M059J (cell line): ENCODE data around the gene RAE1. TPM values are rescaled to one million over a fixed set of nuclear protein-coding genes. Genes with fewer than 3 reads are reported as not detected.
"Not testable (repeated sequence)": the region's sequence is repeated elsewhere in the genome, so short reads cannot be mapped to it uniquely, and the experiment has no call there.

Source experiments
- DNase-seq: peaks from one replicate; pipeline ENCODE4 v3.0.0-alpha.2; 2012; ENCODE audit warnings: low read depth
- total RNA-seq: library from RNA; depleted of rRNA; stranded (reverse); fragments of >200 nt; shearing (Covaris generic); gene quantifications from 2 replicates; pipeline ENCODE4 v1.2.3, GENCODE V29; 2014

RAE1 gene
- total RNA-seq, 1 experiment from 2014 or later: 94.2 TPM

DNA sequence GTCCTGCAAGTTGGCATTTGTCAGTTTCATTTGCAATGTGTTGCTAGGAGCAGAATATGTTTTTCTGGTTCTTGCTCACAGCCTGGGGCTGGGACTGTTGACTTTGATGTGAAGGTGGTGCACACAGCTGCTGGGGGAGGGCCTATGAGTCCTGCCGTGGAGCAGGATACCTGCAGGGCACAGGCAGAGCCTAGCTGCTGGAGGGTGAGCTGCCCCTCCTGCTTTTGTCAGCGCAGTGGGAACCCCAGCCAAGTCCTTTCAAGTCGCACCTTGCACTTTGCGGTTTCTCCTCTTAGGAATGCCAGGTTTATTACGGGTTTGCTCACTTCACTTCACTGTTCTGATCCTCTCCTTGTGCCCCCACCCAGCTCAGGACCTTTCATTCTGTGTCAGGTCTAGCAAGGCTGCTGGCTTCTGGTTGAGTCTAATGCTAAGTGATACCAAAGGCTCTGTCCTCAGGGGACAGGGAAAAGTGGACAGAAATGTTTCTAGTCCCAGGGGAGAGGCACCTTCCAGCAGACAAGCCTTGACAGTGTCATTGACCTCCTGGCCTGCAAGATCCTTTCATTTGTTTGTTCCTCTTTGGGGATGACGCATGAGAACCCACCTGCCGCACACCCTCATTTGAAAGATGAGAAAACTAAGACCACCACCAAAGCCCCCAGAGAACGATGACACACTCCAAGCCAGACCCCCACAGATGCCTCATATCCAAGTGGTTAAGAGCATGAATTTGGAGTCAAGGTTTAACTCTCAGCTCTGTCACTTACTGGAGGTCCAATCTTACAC, 24.2 kb upstream of the RAE1 start:
- DNase-seq: peak; percentile 9

DNA sequence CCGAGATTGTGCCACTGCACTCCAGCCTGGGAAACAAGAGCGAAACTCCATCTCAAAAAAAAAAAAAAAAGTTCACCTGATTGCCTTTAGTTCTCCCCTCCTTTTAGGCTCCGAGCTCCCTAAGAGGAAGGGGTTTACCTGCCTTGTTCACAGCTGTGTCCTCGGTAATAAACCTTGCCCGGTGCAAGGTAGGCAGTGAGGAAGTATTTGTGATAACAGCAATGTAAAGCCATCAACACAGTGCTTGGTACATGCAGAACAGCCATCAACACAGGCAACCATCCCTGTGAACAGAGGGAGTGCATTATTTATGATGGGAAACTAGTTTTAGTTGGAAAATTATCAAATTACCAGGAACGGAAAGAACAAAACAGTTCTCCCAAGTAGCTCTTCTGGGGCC, 23.2 kb upstream of the RAE1 start:
- DNase-seq: no peak

DNA sequence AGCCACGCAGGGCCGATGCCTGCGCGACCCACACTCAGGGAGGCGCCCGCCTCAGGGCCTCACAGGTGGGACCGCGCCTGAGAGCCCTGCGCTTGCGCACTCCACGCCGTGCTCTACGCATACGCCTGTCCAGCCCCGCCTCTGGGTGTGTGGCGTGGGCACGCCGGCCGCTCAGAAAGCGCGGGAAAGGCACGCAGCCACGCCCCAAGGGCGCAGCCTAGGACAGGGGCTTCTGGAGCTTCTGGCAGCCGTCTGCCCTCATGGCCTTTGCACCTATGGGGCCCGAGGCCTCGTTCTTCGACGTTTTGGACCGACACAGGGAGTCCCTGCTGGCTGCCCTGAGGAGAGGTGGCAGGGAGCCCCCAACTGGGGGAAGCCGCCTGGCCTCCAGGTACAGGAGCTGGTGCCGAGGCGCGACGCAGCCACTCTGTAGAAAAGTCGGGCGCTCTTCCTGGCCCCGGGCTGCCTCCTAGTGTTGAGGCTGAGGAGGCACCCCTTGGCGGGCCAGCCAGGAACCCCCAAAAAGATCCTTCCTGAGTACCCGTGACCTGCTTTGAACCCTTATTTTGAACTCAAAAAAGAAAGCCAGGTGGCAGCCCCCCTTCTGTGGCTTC, 21.3 kb upstream of the RAE1 start, which contains the start of gene SPO11:
Gene SPO11, plus strand, starts transcription at position 196 of the 614 bp plus-strand sequence. Its CDS starts 65 bp downstream, at position 261.
- DNase-seq: no peak

DNA sequence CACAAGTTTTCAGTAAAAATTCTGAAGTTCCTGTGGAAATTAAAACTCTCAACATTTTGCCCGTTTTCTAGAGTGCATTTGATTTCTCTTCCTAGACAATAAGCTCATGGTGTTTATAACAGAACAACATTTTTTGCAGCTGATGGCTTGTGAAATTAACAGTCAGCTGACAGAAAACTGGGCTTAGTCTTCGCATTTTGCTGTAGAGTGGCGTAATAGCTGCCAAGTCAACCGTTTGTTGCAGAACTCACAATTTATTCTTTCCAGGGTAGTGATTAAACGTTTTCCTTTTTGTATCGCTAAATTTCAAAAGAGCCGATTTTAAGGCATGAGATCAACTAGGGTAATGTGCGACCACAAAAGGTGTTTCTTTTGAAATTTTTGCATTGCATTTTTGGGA, 20.1 kb upstream of the RAE1 start:
- no peak for DNase-seq

DNA sequence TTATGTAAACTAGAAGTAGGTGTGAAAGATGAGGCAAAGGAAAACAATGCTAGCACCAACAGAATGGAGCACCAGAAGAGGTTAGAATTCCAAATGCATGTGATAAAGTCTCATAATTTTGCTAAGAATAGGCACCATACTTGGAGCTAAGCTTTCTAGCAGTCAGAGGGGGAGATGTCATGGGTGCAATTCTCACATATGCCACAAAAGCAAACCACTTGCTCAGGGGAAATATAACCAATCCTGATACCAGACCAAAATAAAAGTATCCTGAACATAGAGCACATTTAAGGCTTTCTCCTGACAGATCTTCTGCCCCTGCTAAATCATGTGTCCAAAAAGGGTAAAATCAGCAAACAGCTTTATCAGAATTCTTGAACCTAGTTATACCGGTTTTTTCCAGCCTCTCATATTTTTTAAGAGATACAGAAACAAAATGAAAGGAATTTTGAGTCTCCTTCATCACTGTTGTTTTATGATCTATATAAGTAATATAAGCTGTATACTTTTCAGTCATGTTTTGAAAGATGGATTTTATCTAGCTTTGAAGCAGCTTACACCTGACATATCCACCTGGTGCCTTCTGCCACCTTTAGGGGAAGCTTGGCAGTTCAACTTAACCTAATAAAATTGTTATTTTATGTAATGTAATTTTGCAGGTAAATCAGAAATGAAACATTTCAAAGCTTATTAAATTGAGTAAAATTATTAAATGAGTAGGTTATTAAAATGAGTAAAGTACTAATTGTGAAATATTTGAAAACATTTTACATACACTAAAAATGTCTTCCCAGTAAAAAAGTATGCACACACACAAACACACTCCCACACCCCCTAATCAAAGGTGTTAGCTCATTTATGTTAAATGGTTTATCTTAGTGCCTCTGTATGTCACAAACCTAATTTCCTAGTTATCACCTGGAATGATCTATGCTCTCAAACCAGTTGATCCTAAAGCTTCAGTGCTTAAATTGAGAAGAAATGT, 18.7 kb upstream of the RAE1 start:
- DNase-seq: no peak

DNA sequence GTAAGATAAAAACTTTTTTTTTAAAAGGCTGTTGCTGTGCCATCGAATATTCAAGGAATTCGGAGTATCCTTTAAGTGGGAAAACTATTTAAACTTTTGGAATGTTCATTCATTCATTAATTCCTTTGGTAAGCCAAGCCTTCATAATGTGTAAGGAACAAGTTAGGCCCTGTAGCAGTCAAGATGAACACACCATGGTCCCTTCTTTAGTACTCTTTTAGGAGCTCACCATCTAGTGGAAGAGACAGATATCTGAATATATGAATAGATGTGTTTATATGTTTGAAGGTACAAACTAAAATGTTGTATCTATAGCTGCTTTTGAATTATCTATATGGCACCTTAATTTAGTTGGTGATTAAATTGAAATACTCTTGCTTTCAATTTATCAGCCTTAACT, 15.7 kb upstream of the RAE1 start:
- DNase-seq: peak; percentile 26

DNA sequence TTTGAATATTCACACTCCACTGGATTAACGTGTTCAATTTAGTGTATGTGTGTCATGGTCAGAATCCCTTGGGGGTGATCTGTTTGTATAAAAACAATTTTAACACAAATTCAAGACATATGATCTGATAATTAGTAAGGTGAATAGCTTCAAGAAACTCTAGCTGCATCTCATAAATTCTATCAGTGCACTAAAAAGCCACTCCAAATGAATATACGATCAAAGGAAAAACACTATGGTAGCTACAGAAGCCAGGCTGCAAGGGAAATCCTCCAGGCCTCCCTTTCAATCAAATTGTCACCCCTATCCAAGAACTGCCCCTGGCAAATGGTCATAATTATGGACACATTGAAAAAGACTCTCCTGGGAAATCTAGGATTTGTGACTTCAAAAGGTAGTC, 9.4 kb upstream of the RAE1 start:
- no peak for DNase-seq

DNA sequence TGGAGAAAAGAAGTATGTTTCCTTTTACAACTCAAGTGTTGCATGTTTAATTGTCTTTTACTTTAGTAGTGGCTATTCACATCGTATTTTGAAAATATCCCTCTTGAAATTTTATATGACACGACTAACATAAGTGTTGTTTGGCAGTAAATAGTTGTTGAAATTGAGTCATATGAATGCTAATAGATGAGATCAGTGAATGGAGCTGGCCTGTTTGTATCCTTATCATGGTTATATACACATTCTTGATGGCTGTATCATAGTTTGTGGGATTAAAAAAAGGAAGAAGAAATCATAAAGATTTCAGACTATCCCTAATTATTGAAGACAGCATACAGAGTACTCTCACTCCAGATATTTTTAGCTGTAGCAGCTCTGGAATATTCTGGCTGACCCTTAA, 8.2 kb upstream of the RAE1 start:
- DNase-seq: no peak

DNA sequence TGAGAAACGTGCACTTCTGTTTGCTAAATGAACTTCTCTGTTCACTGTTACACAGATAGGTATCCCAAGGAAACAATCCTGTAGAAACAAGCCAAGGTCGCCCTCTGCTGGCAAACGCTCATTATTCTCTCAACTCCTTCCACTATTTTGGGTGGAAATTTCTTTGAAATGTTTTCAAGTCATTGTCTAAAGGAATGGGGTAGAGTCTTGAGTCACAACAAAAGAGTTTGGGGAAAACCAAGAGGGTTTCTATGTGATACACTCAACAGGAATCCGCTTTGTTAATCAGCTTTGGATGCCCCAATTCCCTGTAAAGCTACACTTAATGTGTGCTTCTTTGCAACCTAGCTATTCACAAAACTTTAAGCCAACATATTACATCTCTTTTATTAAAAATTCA, 4.6 kb upstream of the RAE1 start:
- DNase-seq: peak; percentile 78

DNA sequence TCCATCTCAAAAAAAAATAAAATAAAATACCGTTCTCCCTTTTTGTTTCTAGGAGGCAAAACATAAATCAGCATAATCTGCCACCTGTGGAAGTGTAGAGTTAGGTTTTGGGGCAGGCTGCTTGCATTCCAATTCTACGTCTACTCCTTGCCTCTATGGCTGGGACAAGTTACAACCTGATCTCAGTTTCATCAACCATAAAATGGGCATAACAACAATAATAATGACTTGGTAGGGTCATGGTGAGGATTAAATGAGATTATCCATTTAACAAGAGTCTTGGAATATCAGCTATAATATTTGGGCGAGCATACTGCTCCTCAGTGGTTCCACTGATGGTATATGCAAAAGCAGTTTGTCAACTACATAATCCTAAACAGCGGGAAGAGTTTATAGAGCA, 3.7 kb upstream of the RAE1 start:
- no peak for DNase-seq

DNA sequence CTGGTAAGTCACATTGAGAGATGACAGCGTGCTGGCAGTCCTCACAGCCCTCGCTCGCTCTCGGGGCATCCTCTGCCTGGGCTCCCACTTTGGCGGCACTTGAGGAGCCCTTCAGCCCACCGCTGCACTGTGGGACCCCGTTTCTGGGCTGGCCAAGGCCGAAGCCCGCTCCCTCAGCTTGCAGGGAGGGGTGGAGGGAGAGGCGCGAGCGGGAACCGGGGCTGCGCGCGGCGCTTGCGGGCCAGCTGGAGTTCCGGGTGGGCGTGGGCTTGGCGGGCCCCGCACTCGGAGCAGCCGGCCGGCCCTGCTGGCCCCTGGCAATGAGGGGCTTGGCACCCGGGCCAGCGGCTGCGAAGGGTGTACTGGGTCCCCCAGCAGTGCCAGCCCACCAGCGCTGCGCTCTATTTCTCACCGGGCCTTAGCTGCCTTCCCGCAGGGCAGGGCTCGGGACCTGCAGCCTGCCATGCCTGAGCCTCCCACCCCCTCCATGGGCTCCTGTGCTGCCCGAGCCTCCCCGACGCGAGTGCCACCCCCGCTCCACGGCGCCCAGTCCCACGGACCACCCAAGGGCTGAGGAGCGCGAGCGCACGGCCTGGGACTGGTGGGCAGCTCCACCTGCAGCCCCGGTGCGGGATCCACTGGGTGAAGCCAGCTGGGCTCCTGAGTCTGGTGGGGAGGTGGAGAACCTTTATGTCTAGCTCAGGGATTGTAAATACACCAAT, 2.7 kb upstream of the RAE1 start:
- DNase-seq: not testable (repeated sequence)

DNA sequence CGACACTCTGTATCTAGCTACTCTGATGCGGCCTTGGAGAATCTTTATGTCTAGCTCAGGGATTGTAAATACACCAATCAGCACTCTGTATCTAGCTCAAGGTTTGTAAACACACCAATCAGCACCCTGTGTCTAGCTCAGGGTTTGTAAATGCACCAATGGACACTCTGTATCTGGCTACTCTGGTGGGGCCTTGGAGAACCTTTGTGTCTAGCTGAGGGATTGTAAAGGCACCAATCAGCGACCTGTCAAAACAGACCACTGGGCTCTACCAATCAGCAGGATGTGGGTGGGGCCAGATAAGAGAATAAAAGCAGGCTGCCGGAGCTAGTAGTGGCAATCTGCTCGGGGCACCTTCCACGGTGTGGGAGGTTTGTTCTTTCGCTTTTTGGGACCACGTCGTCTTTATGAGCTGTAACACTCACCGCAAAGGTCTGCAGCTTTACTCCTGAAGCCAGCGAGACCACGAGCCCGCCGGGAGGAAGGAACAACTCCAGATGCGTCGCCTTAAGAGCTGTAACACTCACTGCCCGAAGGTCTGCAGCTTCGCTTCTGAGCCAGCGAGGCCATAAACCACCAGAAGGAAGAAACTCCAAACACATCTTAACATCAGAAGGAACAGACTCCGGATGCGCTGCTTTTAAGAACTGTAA, 2.0 kb upstream of the RAE1 start:
- DNase-seq: not testable (repeated sequence)

DNA sequence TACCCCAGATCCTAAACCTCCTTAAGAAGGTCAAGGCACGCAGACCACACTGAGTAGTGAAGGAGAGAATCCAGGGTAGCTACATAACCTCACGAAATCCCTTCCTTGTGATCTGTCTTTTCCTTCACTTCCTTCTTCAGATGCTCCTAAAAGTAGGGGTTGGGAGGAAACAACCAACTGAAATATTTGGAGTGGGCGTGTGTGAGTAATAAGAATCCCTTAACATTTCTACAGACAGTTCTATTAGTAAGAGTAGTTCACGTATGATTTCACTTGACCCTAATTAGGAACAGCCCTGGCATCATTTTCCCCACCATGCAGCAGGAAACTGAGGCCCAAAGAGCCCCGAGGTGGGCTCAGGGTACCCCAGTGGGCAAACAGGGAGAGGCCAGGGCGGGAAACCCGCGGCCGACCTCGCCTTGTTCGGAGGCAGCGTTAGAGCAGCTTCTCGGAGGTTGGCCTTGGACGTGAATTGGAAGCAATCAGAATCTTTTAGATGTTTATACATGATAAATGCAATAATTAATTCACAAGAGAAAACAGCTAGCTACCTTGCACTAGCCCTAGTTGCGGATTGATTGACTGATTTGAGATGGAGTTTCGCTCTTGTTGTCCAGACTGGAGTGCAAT, 859 bp upstream of the RAE1 start:
- no peak for DNase-seq

DNA sequence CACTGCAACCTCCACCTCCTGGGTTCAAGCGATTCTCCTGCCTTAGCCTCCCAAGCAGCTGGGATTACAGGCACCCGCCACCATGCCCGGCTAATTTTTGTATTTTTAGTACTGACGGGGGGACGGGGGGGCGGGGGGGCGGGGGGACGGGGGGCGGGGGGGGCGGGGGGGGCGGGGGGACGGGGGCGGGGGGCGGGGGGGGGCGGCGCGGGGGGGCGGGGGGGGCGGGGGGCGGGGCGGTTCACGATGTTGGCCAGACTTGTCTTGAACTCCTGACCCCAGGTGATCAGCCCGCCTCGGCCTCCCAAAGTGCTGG, 371 bp upstream of the RAE1 start:
- not testable (repeated sequence) for DNase-seq

DNA sequence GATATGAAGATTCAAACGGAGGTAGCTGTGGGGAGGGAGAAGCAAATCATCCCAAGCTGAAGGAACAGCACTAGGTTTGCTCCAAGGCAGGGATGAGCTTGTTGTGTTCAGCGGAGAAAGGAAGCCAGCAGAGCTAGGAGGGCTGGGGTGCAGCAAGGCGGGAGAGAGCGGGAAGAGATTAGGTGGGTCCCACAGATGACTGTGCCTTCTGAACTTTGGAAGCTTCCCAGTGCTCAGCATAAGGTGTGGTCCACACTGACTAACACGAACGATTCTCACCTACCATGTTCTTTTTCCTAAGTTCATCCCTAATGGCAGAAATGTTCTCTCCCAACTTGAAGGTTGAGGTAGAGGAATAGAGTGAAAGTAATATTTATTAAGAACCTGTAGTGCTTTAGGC, 1.2 kb downstream of the RAE1 start:
- no peak for DNase-seq

DNA sequence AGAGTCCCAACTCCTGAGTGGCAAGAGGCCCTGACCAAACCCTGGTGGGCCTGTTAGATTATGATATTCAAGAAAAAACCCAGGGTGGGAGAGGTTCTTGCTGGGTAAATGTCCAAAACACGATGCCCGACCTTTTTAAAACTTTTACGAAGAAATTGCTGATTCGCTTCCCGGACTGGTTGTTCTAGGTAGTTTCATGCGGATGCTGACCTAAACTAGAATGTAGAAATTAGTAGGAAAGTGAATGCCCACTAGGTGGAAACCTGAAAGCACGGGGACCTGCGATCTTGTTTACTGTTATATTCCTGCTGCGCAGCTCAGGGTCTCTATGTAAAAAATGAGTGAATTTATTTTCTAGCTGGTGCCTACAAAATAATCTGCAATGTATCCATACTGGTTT, 2.3 kb downstream of the RAE1 start:
- no peak for DNase-seq

DNA sequence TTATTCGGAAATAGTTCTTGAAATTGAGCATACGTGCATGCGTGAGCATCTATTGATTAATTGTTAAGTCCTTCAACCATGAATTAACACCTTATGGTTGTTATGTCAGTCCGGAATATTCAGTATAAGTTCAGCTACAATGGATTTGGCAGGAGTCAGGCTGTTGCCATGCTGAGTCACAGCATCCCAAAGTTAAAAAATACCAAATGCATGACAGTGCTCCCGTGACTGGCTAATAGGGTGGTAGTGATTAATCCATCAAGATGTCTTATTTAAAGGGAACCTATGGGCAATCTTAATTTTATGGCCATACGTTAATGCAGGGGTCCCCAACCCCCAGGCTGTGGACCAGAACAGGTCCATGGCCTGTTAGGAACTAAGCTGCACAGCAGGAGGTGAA, 10.5 kb downstream of the RAE1 start:
- peak; percentile 92 for DNase-seq

DNA sequence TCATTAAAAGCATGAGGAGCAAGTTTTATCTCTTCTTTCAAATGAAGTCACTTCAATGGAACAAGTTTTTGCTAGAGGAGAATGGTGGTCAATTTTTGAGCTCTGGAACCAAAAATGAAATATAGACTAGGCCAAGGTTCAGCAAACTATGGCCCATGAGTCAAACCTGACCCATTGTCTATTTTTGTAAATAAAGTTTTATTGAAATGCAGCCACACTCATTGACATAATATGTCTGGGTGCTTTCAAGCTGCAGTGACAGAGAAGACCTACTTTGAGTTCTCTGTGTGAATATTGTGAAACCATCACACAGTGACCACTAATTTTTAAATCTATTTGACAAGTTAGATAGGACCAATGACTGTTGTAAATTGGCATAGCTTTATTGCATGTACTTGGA, 13.4 kb downstream of the RAE1 start:
- no peak for DNase-seq

DNA sequence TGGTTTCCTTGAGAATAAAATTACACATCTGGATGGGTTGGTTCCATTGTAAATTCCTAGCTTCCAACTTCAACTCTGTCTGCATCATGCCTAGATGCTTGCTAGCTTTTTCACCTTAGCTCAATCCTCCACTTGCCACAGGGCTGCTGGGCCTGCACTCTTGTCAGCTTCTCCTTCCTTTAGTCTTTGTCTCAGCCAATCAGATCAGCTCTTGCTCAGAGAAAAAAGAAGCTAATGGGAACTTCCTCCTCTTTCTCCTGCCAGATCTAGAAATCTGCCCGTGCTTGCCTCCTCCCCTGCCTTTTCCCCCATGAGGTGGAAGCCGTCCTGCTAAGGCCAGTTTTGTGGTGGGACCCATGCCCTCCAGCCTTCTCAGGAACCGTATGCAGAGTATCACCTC, 18.5 kb downstream of the RAE1 start:
- no peak for DNase-seq

DNA sequence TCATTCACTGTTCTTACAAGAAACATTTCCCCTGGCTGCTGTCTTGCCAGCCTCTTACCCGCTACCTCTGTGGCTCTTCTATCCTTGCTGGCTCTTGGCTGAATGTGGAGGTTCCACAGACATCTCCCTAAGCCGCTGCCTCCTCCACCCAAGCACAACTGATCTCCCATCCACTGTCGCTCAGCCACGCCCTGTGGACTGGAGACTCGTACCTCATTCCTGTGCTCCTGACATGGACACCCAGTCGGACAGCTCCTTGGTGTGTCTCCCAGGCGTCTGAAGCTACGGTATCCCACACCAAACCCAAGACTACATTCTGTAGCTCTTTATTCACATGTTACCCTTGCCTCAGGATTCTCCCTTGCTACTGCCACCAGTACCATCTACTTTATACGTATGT, 19.3 kb downstream of the RAE1 start:
- DNase-seq: no peak

DNA sequence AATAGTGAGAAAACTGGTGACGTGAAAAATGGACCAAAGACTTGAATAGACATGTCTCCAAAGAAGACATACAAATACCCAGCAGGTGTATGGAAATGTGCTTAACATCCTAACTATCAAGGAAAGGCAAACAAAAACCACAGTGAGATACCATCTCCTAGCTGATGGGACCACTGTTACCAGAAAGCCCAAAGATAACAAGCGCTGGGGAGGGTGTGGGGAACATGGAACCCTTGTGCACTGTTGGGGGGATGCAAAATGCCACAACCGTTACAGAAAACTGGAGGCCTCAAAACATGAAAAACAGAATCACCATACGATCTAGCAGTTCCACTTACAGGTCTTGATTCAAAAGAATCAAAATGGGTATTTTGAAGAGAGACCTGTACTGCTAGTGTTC, 20.3 kb downstream of the RAE1 start:
- no peak for DNase-seq
